Lower lobe of right lung (tissue), 2 donors: Measurements from ENCODE around the gene RBFOX2. TPM values are rescaled to one million over a fixed set of nuclear protein-coding genes. Genes with fewer than 3 reads are reported as not detected.
"Not testable (repeated sequence)": the region's sequence is repeated elsewhere in the genome, so short reads cannot be mapped to it uniquely, and the experiment has no call there.

Experiments used
- ATAC-seq, 2 donors: fragments of 200-7000 bp; cut with Tn5 transposase; one replicate each; pipeline ENCODE4 v1.9.1; 2020 to 2022; ENCODE audit warnings: mild to moderate bottlenecking in 2 of 2, moderate library complexity in 2 of 2
- DNase-seq: peaks from one replicate; pipeline ENCODE4 v3.0.0-alpha.2; 2020
- H3K27ac ChIP-seq: fragments of 200-600 bp; one replicate; pipeline ENCODE4 v1.8.0; 2022
- H3K27me3 ChIP-seq: fragments of 200-600 bp; one replicate; pipeline ENCODE4 v1.8.0; 2022; ENCODE audit warnings: low read depth
- H3K36me3 ChIP-seq: fragments of 200-600 bp; one replicate; pipeline ENCODE4 v1.8.0; 2022; ENCODE audit warnings: mild to moderate bottlenecking
- H3K4me1 ChIP-seq: fragments of 200-600 bp; one replicate; pipeline ENCODE4 v1.8.0; 2022
- H3K4me3 ChIP-seq: fragments of 200-600 bp; one replicate; pipeline ENCODE4 v1.8.0; 2022; ENCODE audit warnings: mild to moderate bottlenecking
- H3K9me3 ChIP-seq: fragments of 200-600 bp; one replicate; pipeline ENCODE4 v1.8.0; 2022
- CTCF ChIP-seq: fragments of 200-600 bp; IDR thresholded peaks from one replicate; pipeline ENCODE4 v1.8.0; 2022; ENCODE audit warnings: antibody characterized with exemption, mild to moderate bottlenecking
- intact Hi-C: fragments of 100-400 bp; cut with DNase I; formaldehyde crosslinking; loops from one replicate; pipeline ENCODE4 v1.11.0; 2022
- total RNA-seq: library from RNA; stranded (reverse); fragmentation: NEBNext Ultra II Directional; extraction: Animal tissue kit (Norgen Biotek cat#: 25700); gene quantifications from one replicate; pipeline ENCODE4 v1.2.1, GENCODE V29; 2021
- donor health status: DM: no; HTN: yes; CAD: no; lungs with severe emphysema.

Gene RBFOX2
- total RNA-seq, 1 donor from 2014 or later: 50.1 TPM

DNA sequence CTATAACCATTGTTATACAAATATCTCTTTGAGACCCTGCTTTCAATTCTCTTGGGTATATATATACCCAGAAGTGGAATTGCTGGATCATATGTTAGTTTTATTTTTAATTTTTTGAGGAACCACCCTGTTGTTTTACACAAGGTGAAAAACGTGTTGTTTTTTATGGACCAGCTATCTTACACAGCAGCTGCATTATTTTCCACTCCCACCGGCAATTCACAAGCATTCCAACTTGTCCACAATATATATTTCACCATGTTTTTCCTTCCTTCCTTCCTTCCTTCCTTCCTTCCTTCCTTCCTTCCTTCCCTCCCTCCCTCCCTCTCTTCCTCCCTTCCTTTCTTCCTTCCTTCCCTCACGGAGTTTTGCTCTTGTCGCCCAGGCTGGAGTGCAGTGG, 317.3 kb downstream of the RBFOX2 start:
- no peak for TF ChIP-seq CTCF

DNA sequence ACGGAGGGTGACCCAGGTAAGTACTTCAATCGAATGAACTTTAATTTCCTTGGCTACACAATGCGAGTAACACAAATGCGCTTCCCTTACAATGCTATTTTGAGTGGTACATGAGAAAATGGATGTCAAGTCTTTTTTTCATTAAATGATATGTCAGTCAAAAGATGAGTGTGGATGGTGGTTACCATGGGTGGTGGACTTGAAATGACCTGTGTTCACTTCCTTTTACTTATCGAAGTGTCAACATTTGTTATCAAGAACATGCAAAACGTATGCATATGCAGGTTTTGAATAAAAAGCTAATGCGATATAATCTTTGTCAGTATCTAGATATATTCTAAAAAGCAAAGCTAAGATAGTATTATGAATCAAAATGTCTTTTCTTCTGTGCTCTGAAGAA, 319.7 kb downstream of the RBFOX2 start:
- DNase-seq: no peak
- intact Hi-C loops: no loop called here
- H3K27ac ChIP-seq: no peak overlapping the region
- H3K4me1 ChIP-seq: no peaks in the 10 kb centered on the region
- H3K27me3 ChIP-seq: no peaks in the 10 kb centered on the region
- no peaks in the 10 kb centered on the region for H3K36me3 ChIP-seq
- no peak overlapping the region for H3K4me3 ChIP-seq
- ATAC-seq: no peak
- TF ChIP-seq CTCF: no peak
- peaks cover 5% of the 10 kb centered on the region for H3K9me3 ChIP-seq

More for the DNA sequence above, 317.3 kb downstream of the RBFOX2 start:
- Histone ChIP-seq H3K9me3 (peaks cover 5% of the 10 kb centered on the region), H3K4me3 (no peak overlapping the region), H3K4me1 (no peaks in the 10 kb centered on the region), H3K27ac (no peak overlapping the region), H3K36me3 (no peaks in the 10 kb centered on the region), H3K27me3 (no peaks in the 10 kb centered on the region)
- DNase-seq (no peak), ATAC-seq (no peak)
- intact Hi-C loops: no loop called here

DNA sequence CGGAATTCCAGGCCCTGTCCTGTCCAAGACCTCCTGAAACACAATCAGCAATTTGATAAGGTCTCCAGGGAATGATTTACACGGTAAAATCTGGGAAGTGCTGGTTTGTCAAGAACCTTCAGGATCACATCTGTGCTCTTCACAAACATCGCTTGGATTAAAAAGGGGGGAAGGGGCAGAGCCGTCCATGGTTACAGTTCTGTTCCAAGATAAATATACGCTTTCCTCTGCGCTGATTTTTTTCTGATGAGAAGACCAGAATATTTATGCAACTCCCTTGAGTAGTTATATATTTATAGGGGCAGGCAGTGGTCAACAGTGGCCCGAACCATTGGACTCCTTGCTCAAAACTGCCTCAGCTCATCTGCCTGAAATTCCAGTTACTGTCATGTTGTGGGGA, 320.2 kb downstream of the RBFOX2 start:
- Histone ChIP-seq H3K27ac (no peak overlapping the region), H3K27me3 (no peaks in the 10 kb centered on the region), H3K4me3 (no peak overlapping the region), H3K36me3 (no peaks in the 10 kb centered on the region), H3K9me3 (peaks cover 5% of the 10 kb centered on the region), H3K4me1 (no peaks in the 10 kb centered on the region)
- DNase-seq (no peak), ATAC-seq (no peak)
- TF ChIP-seq CTCF: no peak
- intact Hi-C loops: no loop called here

- TF ChIP-seq CTCF: no peak
- ATAC-seq (no peak), DNase-seq (no peak)
- Histone ChIP-seq H3K36me3 (no peaks in the 10 kb centered on the region), H3K27ac (no peak overlapping the region), H3K4me3 (no peak overlapping the region), H3K9me3 (no peaks in the 10 kb centered on the region), H3K4me1 (no peaks in the 10 kb centered on the region), H3K27me3 (no peaks in the 10 kb centered on the region)
- intact Hi-C loops: no loop called here
Observed at GRCh38 chr22:35705141-35705540, 323.5 kb downstream of the RBFOX2 start.

DNA sequence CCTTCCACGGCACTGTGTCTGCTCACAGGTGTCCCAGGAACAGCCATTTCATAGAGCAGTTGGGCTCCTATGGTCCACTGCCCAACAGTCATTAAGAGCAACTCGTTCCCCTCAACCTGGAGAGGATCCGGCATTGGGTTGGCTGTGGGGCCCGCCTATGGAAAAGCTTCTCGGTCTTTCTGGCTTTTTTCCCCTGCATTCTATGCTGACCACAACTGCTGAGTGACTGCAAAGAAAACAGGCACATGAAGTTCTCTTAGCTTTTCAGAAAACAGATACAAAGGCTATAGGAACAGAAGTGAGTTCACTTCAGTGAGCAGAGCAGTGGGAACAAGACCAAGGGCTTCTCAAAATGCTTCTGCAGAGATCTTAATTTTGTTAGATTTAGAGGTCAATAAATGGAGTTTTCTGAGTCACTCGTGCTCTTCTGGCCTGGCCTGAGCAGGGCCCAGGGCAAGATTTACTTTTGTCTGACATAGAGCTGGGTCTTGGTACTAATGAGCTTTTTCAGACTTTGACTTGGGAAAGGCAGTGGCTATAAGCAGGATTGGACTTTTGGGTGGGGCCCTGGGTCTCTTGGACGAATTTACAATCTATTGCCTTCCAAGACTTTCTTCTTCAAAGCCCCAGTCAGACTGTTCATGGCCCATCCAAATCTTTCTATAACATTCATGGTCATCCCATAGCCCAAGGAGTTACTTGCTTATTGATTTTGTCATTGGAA, 324.6 kb downstream of the RBFOX2 start:
- H3K27me3 ChIP-seq: no peaks in the 10 kb centered on the region
- no peak overlapping the region for H3K27ac ChIP-seq
- TF ChIP-seq CTCF: no peak
- no peaks in the 10 kb centered on the region for H3K9me3 ChIP-seq
- DNase-seq (no peak), ATAC-seq (no peak)
- H3K4me1 ChIP-seq: no peaks in the 10 kb centered on the region
- H3K4me3 ChIP-seq: no peak overlapping the region
- intact Hi-C loops: no loop called here
- no peaks in the 10 kb centered on the region for H3K36me3 ChIP-seq

- H3K4me3 ChIP-seq, intact Hi-C loops, H3K27me3 ChIP-seq: not testable (repeated sequence)
Observed at GRCh38 chr22:35699852-35700251, 328.8 kb downstream of the RBFOX2 start.

More at GRCh38 chr22:35699852-35700251, 328.8 kb downstream of the RBFOX2 start:
- not testable (repeated sequence) for DNase-seq, ATAC-seq, H3K27ac ChIP-seq, H3K36me3 ChIP-seq, H3K9me3 ChIP-seq, H3K4me1 ChIP-seq
